BE2C (cell line): Measurements from ENCODE around the gene MAPK6.

Experiments used
- DNase-seq: peaks from one replicate; pipeline ENCODE4 v3.0.0-alpha.2; 2020
- H3K27me3 ChIP-seq: fragments of 250-450 bp; sonication (Bioruptor Pico); 2 replicates; pipeline ENCODE4 v1.5.1; 2020; ENCODE audit warnings: mild to moderate bottlenecking
- H3K36me3 ChIP-seq: fragments of 250-450 bp; sonication (Bioruptor Pico); 2 replicates; pipeline ENCODE4 v1.5.1; 2020; ENCODE audit warnings: mild to moderate bottlenecking
- H3K4me1 ChIP-seq: fragments of 250-450 bp; sonication (Bioruptor Pico); 2 replicates; pipeline ENCODE4 v1.5.1; 2020
- H3K4me3 ChIP-seq: 2 replicates; pipeline ENCODE4 v1.5.1; 2011; ENCODE audit warnings: low read depth, low read length
- H3K9me3 ChIP-seq: fragments of 250-450 bp; sonication (Bioruptor Pico); 2 replicates; pipeline ENCODE4 v1.5.1; 2020
- CTCF ChIP-seq: IDR thresholded peaks from 2 replicates; pipeline ENCODE4 v1.5.1; 2012; ENCODE audit warnings: mild to moderate bottlenecking, low read depth, low read length

The MAPK6 gene

GRCh38 chr15:52071570-52071969 is 52.6 kb downstream of the MAPK6 start:
- H3K4me1 ChIP-seq, result no peaks in the 10 kb centered on the region
- TF ChIP-seq CTCF, result no peak
- H3K27me3 ChIP-seq, result no peaks in the 10 kb centered on the region
- no peak overlapping the region for H3K4me3 ChIP-seq
- no peaks in the 10 kb centered on the region for H3K9me3 ChIP-seq
- no peak for DNase-seq
- no peaks in the 10 kb centered on the region for H3K36me3 ChIP-seq

- H3K27me3 ChIP-seq, result no peaks in the 10 kb centered on the region
- H3K36me3 ChIP-seq, result no peaks in the 10 kb centered on the region
- DNase-seq, result no peak
- H3K9me3 ChIP-seq, result no peaks in the 10 kb centered on the region
- no peak overlapping the region for H3K4me3 ChIP-seq
- TF ChIP-seq CTCF, result no peak
- H3K4me1 ChIP-seq, result no peaks in the 10 kb centered on the region
Observed at GRCh38 chr15:52076889-52077781, 58.1 kb downstream of the MAPK6 start.

- Histone ChIP-seq H3K4me3 (no peak overlapping the region), H3K9me3 (no peaks in the 10 kb centered on the region), H3K4me1 (no peaks in the 10 kb centered on the region), H3K36me3 (no peaks in the 10 kb centered on the region), H3K27me3 (no peaks in the 10 kb centered on the region)
- no peak for DNase-seq
- no peak for TF ChIP-seq CTCF
Observed at GRCh38 chr15:52078197-52078875, 59.3 kb downstream of the MAPK6 start.

DNA sequence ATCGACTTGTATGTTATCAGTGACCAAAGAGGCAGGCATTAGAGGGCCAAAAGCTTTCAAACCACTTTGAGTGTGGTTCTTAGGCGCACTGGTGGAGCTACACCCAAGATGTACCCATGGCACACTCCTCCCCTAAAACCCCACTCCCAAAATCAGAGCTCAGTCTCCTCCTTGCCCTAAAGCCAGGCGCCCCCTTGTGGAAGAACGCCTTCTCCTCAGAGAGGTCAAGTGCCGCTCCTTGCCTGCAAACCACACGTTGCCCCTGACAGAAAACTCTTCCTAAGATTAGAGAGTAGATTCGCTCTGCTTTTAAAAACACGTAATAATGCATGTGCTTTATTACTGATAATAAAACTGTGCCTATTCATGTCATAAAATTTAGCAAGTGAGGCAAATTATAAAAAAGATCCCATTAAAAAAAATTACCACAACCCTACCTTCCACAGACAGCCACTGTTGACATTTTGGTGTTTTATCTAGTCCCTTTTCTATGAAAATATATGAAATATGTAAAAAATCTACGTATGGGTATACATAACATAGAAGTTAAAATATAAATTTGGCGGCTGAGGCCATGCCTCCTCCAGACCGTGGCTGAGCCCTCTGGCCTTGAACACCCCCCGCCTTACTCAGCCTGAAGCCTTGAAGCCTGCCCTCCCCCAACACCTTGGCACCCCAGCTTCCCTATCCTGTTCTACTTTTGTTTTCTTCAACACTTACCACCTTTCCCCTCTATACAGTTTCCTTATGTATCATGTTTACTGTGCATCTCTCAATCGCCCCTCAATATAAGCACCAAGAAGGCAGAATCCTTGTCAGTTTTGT is 60.1 kb downstream of the MAPK6 start:
- H3K4me1 ChIP-seq, result no peaks in the 10 kb centered on the region
- H3K4me3 ChIP-seq, result no peak overlapping the region
- no peaks in the 10 kb centered on the region for H3K27me3 ChIP-seq
- H3K36me3 ChIP-seq, result no peaks in the 10 kb centered on the region
- DNase-seq, result peak; percentile 92
- no peaks in the 10 kb centered on the region for H3K9me3 ChIP-seq
- peak; percentile 96 for TF ChIP-seq CTCF

DNA sequence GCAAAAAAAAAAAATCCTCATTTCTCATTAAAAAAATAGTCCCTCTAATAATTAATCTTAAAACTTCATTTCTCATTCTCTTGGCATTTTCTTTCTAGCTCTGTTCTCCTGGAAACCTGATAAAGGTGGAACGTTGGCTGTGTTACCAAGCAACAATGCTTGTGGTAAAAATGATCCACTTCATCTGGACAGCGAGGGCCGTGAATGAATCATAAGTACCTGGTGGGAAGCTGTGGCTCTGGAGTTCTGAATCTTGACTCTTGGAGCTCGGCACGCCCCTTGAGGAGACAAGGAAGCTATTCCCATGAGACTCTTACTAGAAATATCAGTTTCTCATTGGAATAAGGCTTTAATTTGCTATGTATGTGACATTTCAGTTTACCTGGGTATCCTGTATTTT is 61.0 kb downstream of the MAPK6 start:
- no peaks in the 10 kb centered on the region for H3K36me3 ChIP-seq
- no peaks in the 10 kb centered on the region for H3K27me3 ChIP-seq
- DNase-seq, result no peak
- no peaks in the 10 kb centered on the region for H3K4me1 ChIP-seq
- H3K9me3 ChIP-seq, result no peaks in the 10 kb centered on the region
- no peak for TF ChIP-seq CTCF
- H3K4me3 ChIP-seq, result no peak overlapping the region
